Stimulated activated CD4-positive, alpha-beta T cell treated with anti-CD3 and anti-CD28 coated beads, Interleukin-2, amount 100 ng/mL, for 48 hours (primary cell): ENCODE measurements around the gene NOLC1.

ENCODE experiments used
- DNase-seq, 2 donors: peaks; one replicate each; pipeline ENCODE4 v3.0.0-alpha.2; 2020

NOLC1 gene

GRCh38 chr10:102122450-102122849, 29.7 kb upstream of the NOLC1 start:
- no peak for DNase-seq

- DNase-seq: no peak
These were observed 29.0 kb upstream of the NOLC1 start for GRCh38 chr10:102123223-102123622.

- DNase-seq: no peak
These were observed 20.7 kb upstream of the NOLC1 start for GRCh38 chr10:102131286-102132170.

GRCh38 chr10:102132193-102132562, 20.0 kb upstream of the NOLC1 start:
- DNase-seq: no peak

GRCh38 chr10:102132563-102133372, 19.4 kb upstream of the NOLC1 start, which contains the start of gene PPRC1:
Gene PPRC1 (plus strand): TSS chr10:102133040. CDS start chr10:102133069, 29 bp downstream.
- peak; percentile 93 to 94 for DNase-seq

GRCh38 chr10:102133373-102134195, 18.6 kb upstream of the NOLC1 start:
- DNase-seq: peak; percentile 53 to 60

GRCh38 chr10:102134416-102134815, 17.8 kb upstream of the NOLC1 start:
- no peak for DNase-seq

- no peak for DNase-seq
These were observed 16.1 kb upstream of the NOLC1 start for GRCh38 chr10:102135956-102136526.

- no peak for DNase-seq
These were observed 12.7 kb upstream of the NOLC1 start for GRCh38 chr10:102139281-102140110.

- DNase-seq: no peak
These were observed 12.0 kb upstream of the NOLC1 start for GRCh38 chr10:102140218-102140617.

GRCh38 chr10:102140913-102141540, 11.2 kb upstream of the NOLC1 start:
- DNase-seq: no peak

GRCh38 chr10:102141583-102142107, 10.5 kb upstream of the NOLC1 start:
- no peak for DNase-seq

- DNase-seq: no peak
These were observed 5.2 kb upstream of the NOLC1 start for GRCh38 chr10:102146971-102147428.

GRCh38 chr10:102147561-102147960, 4.6 kb upstream of the NOLC1 start:
- no peak for DNase-seq

GRCh38 chr10:102148275-102148674, 3.9 kb upstream of the NOLC1 start:
- DNase-seq: no peak

GRCh38 chr10:102150970-102151773, 1.0 kb upstream of the NOLC1 start:
- DNase-seq: no peak

- DNase-seq: peak; percentile 43 to 47
These were observed 329 bp downstream of the NOLC1 start for GRCh38 chr10:102152545-102152890.

GRCh38 chr10:102153093-102153620, 968 bp downstream of the NOLC1 start:
- DNase-seq: no peak

- DNase-seq: no peak
These were observed 2.4 kb downstream of the NOLC1 start for GRCh38 chr10:102154466-102155116.
